ENCODE results near the gene GARNL3. TPM values are rescaled to one million over a fixed set of nuclear protein-coding genes. Genes with fewer than 3 reads are reported as not detected.

The GARNL3 gene
- total RNA-seq, 4 donors from 2014 or later: 9.3 to 20.9 (median 14.7) TPM

DNA sequence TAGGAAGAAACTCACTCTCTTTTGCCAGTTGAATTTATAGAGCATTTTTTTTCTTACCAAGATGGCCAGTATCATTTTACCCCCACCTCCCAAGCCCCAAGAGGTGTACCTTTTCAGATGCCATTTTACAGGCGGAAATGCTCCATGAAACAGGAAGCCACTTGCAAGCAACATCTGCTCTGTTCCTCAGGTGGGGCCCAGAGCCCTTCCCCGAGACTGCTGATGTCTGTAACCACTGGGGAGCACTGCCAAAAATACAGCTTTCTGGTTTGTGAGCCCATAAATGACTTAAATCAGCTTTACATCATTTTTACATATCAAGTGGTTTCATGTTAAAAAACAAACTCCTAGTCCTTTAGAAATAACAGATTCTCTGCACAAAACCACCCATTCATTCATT, 42.9 kb upstream of the GARNL3 start:
- no peak for TF ChIP-seq CTCF (IDR thresholded peaks at IDR 0.05; ENCODE audit: low read depth)

DNA sequence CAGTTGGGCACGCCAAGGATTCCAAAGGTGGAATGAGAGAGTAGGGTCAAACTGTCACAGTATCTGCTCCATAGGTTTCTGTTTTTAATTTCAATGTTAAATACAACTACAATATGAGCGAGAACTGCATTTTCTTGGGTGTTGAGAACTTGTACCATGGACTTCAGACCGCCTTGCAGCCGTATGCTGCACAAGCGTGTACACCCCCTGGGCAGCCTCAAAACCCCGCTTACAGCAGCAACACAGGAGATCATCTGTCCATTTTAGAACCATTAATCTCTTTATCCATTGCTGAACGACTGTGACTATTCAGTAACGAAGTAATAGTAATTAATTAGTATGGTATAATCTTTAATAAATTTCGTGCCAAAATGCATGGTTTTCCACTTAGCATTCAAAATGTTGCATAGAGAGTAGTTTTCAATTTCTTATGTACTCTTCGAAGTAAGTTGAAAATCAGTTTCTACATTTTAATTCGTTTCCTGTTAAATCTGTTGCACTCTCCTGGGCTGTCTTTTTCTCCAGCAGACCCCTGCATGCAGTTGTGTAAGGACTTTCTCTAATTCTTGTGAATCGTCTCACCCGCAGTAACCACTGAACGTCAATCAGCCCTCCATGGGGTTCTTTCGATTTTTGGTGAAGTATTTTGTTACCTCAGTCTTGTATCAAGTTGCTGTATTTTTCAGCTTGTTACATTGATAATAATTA, 42.0 kb upstream of the GARNL3 start:
- no peak for TF ChIP-seq CTCF (IDR thresholded peaks at IDR 0.05; ENCODE audit: low read depth)

DNA sequence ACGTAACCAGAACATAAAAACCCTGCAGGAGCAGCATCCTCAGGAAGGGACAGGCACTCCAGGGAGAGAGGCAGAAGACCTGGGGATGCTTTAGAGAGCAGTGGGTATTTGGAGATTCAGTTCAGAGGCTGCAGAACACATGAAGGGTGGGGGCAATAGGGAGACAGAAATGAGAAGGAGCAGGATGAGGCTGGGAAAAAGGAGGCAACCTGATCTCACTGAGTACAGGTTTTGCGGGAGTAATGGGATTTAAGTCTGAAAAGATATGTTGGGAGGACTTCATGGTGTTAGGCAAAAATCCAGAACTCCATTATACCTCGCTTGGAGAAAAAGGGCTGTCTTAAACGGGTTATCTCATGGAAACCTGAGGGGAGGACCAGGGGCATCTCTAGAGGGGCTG, 41.3 kb upstream of the GARNL3 start:
- no peak for TF ChIP-seq CTCF (IDR thresholded peaks at IDR 0.05; ENCODE audit: low read depth)

DNA sequence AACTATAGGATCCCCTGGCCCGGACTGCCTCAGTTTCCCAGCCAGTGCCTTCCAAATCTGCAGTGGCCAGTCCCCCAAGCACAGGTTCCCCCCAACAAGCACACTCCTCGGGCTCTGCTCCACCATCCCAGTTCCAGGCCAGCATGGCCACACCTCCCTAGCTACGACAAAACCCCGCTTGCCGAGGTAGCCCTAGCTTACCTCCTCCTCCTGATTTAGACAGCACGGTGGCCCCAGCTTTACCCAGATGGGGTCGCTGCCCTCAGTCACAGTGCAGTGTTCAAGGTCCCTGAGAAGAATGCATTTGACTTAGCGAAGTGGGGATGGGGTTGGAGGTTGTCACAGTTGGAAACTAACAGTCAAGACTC, 40.8 kb upstream of the GARNL3 start:
- TF ChIP-seq CTCF (IDR thresholded peaks at IDR 0.05; ENCODE audit: low read depth): no peak

DNA sequence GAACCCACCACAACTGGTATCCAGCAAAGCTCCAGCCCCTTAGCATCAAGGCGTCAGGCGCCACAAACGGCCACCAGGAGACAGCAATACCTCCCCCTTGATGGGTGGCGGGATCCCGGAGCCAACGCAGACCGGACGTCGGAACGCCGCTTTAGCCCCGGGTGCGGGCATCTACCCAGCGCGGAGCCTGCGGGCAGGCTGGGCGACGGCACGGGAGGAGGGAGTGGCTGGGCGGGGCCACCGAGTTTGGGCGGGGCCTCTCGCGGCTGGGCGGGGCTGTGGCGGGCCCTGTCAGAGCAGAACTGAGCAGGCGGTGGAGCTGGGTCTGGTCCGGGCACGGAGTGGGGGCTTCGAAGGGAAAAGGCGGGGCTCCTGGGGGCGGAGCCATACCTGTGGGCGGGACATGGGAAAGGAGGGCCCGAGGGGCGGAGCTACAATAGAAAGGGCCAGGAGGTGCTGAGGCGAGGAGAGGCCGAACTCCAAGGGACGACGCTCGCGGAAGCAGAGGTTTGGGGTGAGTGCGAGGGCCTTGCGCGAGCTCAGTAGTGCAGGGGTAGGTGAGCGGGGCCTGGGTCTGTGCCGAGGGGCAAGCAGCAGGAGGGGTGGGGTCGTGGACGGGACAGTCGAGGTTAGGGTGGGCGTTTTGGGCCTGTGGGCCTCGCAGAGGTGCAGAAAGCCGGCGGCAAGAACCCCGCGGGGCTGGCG, 40.2 kb upstream of the GARNL3 start:
- TF ChIP-seq CTCF (IDR thresholded peaks at IDR 0.05; ENCODE audit: low read depth): no peak

DNA sequence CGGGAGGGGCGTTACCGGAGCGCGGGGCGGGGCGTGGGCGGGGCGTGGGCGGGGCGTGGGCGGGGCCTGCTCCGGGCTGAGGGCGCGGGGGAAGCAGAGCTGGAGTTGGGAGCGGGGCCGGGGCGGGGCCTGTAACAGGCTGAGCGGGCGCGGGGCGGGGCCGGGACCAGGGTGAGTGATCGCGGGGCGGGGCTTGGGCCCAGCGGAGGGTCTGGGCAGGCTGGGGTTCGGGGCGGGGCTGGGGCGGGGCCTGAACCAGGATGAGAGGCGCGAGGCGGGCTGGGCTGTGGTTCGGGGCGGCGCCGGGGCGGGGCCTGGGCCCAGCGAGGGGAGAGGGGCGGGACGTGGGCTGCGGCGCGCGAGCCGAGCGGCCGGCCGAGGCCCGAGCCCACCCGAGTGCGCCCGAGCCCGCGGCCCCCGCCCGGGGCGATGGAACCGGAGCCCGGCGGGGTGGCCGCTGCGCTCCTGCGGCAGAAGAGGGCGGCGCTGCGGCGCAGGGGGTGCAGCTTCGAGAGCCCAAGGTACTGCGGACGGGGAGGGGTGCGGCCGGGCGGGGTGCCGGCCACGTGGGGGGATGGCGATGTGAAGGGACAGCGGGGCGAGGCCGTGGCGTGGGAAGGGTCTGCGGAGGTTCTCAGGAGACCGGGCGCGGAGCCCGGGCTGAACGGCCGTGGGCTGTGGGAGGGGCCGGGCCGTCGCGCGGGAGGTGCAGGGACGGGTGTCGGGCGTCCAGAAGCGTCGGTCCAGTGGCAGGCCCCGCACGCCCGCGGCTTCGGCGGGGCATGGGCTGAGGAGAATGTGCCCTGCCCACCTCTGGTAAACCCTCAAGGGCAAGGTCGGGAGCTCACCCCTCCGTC, 39.5 kb upstream of the GARNL3 start:
- TF ChIP-seq CTCF (IDR thresholded peaks at IDR 0.05; ENCODE audit: low read depth): no peak
